Right cardiac atrium (tissue), 5 donors: ENCODE measurements around the gene SLC27A2. TPM values are rescaled to one million over a fixed set of nuclear protein-coding genes. Genes with fewer than 3 reads are reported as not detected.

Source experiments
- ATAC-seq, 2 donors: fragments of 200-7000 bp; cut with Tn5 transposase; one replicate each; pipeline versions ENCODE4 v1.8.0 to v1.9.1; 2020; ENCODE audit warnings: moderate library complexity in 2 of 2, mild to moderate bottlenecking in 1 of 2
- DNase-seq, 3 donors: peaks; one replicate each; pipeline ENCODE4 v3.0.0-alpha.2; 2020
- H3K27ac ChIP-seq: one replicate; pipeline ENCODE4 v1.5.1; 2013; ENCODE audit warnings: mild to moderate bottlenecking, low read length, control low read depth, moderate library complexity
- H3K27me3 ChIP-seq: one replicate; pipeline ENCODE4 v1.6.1; 2013; ENCODE audit not compliant: control insufficient read depth, insufficient read depth
- H3K4me1 ChIP-seq: one replicate; pipeline ENCODE4 v1.6.1; 2013; ENCODE audit warnings: low read length; ENCODE audit not compliant: control insufficient read depth, insufficient read depth
- H3K4me3 ChIP-seq: one replicate; pipeline ENCODE4 v1.5.1; 2013; ENCODE audit warnings: low read length, control low read depth
- H3K9me3 ChIP-seq: one replicate; pipeline ENCODE4 v1.6.1; 2013; ENCODE audit warnings: low read length; ENCODE audit not compliant: control insufficient read depth
- WGBS: extraction: QIAGEN DNeasy Blood & Tissue Kit; methylation state at CpG from one replicate; pipeline ENCODE4 v1.1.7; 2013; 5-methylcytosine and 5-hydroxymethylcytosine counted together
- intact Hi-C, 4 donors: fragments of 100-400 bp; cut with DNase I; formaldehyde crosslinking; loops; one replicate each; pipeline versions ENCODE4 v1.11.0 to v1.14.0; 2022 to 2023
- polyA plus RNA-seq: library from polyadenylated mRNA; stranded (reverse); fragments of 200-250 nt; gene quantifications from one replicate; pipeline ENCODE4 v1.2.3, GENCODE V29; 2013
- total RNA-seq, 4 donors: library from RNA; stranded (reverse); fragmentation: NEBNext Ultra II Directional; extraction: Animal tissue kit (Norgen Biotek cat#: 25700); gene quantifications; one replicate each; pipeline ENCODE4 v1.2.1, GENCODE V29; 2021
- donor health status: healthy with polysubstance abuse.
- donor health status: DM: no; HTN: yes; CAD: no.
- donor health status: DM: no; HTN: no; CAD: no.
- donor health status: DM: no; HTN: yes; CAD: no; lungs with severe emphysema.
- donor health status: DM: yes; HTN: yes; CAD: no.

The SLC27A2 gene
- total and polyA plus RNA-seq, 5 donors = 0.11 to 0.14 TPM; not detected in 3

DNA sequence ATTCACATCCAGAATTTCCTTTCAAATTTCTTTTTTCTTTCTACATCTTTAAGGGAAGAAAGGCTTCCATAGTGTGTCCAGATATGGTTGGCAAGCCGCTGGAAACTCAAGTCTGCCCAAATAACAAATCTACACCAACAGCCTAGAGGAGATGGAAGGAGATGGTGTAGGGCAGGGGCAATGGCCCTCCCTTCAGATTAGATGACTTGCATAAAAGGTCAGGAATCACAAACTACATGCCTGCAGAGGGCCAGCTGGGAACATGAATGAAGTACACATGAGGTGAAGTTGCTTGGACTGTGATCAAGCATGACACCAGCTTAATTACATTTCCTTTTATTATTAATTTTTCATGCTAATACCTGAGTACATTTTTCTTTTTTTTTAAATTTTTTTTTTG, 10.2 kb downstream of the SLC27A2 start:
- no peak for ATAC-seq
- no peaks in the 10 kb centered on the region for H3K4me1 ChIP-seq
- H3K4me3 ChIP-seq = no peak overlapping the region
- 88% methylated on average over 1 of the region's 1 CpG for WGBS
- H3K27ac ChIP-seq = no peak overlapping the region
- no peaks in the 10 kb centered on the region for H3K9me3 ChIP-seq
- H3K27me3 ChIP-seq = peaks cover 2% of the 10 kb centered on the region
- no peak for DNase-seq
- intact Hi-C loops = no loop called here

DNA sequence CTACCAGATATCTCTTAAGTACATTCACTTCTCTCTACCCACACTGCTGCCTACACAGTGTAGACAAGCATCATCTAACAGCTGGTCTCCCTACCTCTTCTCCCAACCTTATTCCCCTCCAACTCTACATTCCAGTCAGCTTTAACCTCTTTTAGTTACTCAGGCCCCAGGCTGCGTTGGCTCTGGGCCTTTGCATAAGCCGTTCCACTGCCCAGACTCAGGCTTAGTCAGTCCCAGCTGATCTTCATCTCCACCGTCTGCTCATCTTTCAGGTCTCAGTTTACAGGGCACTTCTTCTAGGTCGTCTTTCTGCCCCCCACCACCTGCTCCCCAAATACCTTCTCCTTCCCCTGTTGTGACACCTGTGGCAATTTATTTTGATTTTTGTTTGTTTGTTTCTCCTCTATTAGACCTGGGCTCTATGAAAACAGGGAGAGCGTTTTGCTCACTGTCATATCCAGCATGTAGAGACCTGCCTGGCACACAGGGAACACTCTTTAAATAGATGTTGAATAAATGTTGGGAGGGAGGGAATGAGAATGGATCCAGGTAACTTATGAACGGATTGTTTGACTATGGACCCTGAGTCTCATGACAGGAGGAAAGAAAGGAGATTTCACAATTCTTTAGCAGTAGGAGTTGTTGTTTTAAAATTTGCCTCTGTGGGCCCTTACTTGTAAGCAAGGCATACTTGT, 11.1 kb downstream of the SLC27A2 start:
- no peak for ATAC-seq
- Histone ChIP-seq H3K4me3 (no peak overlapping the region), H3K4me1 (no peaks in the 10 kb centered on the region), H3K27ac (no peak overlapping the region), H3K9me3 (no peaks in the 10 kb centered on the region), H3K27me3 (peaks cover 2% of the 10 kb centered on the region)
- DNase-seq = no peak
- 83% methylated on average over 6 of the region's 6 CpGs for whole genome bisulfite sequencing
- intact Hi-C loops = no loop called here

DNA sequence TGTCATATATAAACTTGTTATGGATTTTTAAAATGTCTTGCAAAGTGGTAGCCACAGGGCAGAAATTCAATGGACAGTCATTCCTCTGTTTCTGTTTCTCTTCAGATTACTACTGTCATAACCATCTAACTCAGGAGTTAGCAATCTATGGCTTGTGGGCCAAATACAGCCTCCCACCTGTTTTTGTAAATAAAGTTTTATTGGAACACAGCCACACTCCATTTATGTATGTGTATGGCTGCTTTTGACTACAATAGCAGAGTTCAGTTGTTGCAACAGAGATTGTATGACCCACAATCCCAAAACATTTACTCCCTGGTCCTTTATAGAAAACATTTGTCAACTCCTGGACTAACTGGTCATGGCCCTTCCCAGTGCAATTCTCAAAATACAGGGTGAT, 20.0 kb downstream of the SLC27A2 start:
- Histone ChIP-seq H3K9me3 (no peaks in the 10 kb centered on the region), H3K27me3 (no peaks in the 10 kb centered on the region), H3K4me3 (no peak overlapping the region), H3K4me1 (no peaks in the 10 kb centered on the region), H3K27ac (no peak overlapping the region)
- ATAC-seq = no peak
- intact Hi-C loops = no loop called here
- no peak for DNase-seq

DNA sequence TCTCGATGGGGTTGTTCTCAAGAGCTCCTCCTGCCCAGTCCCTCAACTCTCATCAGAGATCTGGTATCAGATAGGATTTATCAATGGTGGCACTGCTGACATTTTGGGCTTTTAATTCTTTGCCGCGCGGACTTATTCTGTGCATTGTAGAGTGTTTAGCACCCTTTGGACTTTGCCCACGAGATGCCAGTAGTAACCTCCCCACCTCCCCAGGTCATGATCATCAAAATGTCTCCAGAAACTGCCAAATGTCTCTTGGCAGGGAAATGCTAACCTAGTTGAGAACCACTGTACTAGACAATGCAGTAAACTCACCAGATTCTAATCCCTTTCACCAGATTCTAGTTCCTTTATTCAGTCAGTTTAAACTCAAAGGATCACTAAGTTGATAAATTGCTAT, 24.0 kb downstream of the SLC27A2 start:
- 83% methylated on average over 5 of the region's 5 CpGs for WGBS
- Histone ChIP-seq H3K4me1 (no peaks in the 10 kb centered on the region), H3K27ac (no peak overlapping the region), H3K27me3 (no peaks in the 10 kb centered on the region), H3K4me3 (no peak overlapping the region), H3K9me3 (no peaks in the 10 kb centered on the region)
- DNase-seq (no peak), ATAC-seq (no peak)
- intact Hi-C loops = no loop called here

DNA sequence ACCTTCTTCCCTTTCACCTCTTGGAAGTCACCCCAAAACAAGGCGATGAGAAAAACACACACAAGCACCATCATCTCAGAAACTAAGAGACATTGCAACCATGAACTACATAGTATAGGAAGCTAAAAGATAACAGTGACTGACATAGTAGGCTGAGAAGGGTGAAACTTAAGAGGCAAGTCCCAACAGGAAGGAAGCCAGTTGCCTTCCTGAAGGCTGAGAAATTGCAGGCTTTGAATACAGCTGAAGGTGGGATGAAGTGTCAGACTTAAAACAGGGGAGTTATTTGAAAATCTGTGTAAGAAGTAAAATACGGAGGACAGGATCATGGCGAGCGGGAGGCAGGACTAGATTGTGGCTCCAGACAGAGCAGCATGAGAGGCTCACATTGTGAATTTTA, 27.8 kb downstream of the SLC27A2 start:
- H3K27me3 ChIP-seq = no peaks in the 10 kb centered on the region
- DNase-seq (no peak), ATAC-seq (no peak)
- intact Hi-C loops = no loop called here
- WGBS = 79% methylated on average over 4 of the region's 4 CpGs
- H3K4me1 ChIP-seq = no peaks in the 10 kb centered on the region
- no peak overlapping the region for H3K4me3 ChIP-seq
- no peaks in the 10 kb centered on the region for H3K9me3 ChIP-seq
- no peak overlapping the region for H3K27ac ChIP-seq

DNA sequence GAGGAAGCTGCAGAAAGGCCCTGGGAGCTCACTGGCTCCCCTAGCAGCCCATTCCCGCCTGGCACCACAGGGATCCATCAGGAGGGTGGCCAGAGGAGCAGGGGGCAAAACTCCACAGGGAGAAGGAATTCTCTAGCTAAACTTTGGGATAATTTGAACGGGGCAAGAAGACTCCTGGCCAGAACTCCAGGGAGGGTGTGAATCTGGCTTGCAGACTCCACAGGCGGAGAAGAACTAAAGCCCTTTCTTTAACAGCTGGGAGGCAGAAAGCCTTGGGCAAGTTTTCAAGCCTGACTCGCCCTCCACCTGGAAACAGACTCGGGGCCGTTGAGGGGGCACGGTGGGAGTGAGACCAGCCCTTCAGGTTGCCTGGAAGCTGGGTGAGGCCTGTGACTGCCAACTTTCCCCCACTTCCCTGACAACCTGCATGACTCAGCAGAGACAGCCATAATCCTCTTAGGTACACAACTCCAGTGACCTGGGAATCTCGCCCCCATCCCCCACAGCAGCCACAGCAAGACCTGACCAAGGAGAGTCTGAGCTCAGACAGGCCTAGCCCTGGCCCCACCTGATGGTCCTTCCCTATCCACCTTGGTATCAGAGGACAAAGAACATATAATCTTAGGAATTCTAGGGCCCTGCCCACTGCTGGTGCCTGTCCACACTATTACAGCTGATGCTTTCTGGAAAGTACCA, 28.6 kb downstream of the SLC27A2 start:
- WGBS = 78% methylated on average over 8 of the region's 8 CpGs
- intact Hi-C loops = no loop called here
- ATAC-seq = no peak
- Histone ChIP-seq H3K4me3 (no peak overlapping the region), H3K27ac (no peak overlapping the region), H3K9me3 (no peaks in the 10 kb centered on the region), H3K4me1 (no peaks in the 10 kb centered on the region), H3K27me3 (no peaks in the 10 kb centered on the region)
- DNase-seq = no peak

DNA sequence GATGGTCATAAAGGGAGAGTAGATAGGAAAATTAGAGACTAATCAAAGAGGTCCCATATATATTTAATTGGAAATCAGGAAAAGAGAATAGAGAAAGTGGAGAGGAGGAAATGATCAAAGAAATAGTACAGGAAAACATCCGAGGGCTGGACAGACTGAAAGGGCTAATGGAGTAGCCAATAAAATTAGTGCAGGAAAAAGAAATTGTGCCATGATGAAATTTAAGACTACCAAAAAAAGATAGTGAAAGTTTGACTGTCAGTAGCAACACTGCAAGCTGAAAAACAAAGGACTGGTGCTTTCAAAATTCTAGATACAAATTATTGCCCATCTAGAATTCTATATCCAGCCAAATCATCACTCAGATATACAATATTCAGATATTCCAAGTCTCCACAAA, 36.3 kb downstream of the SLC27A2 start:
- no peaks in the 10 kb centered on the region for H3K27me3 ChIP-seq
- H3K27ac ChIP-seq = no peak overlapping the region
- 32% methylated on average over 1 of the region's 1 CpG for WGBS
- H3K4me3 ChIP-seq = no peak overlapping the region
- DNase-seq (no peak), ATAC-seq (no peak)
- no peaks in the 10 kb centered on the region for H3K4me1 ChIP-seq
- no peaks in the 10 kb centered on the region for H3K9me3 ChIP-seq
- intact Hi-C loops = no loop called here

DNA sequence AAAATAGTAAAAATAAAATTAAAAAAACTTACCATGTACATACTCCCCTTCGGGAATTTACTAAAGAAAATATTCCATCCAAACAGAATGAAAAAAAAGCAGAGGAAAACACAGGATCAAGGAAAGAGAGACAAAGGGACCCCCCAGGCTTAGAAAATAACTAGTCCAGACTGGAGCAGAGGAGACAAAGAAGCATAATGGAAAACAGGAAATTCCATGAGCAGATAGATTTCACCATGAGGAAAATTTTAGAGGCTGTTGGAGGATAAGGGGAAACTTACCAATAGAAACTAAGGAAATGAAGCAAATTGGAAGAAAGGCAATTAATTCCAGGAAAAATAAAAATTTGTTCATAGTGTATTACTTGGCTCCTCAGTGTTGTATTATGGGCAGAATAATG, 36.7 kb downstream of the SLC27A2 start:
- Histone ChIP-seq H3K9me3 (no peaks in the 10 kb centered on the region), H3K4me1 (no peaks in the 10 kb centered on the region), H3K4me3 (no peak overlapping the region), H3K27ac (no peak overlapping the region), H3K27me3 (no peaks in the 10 kb centered on the region)
- intact Hi-C loops = no loop called here
- 70% methylated on average over 1 of the region's 1 CpG for WGBS
- ATAC-seq = no peak
- DNase-seq = no peak

DNA sequence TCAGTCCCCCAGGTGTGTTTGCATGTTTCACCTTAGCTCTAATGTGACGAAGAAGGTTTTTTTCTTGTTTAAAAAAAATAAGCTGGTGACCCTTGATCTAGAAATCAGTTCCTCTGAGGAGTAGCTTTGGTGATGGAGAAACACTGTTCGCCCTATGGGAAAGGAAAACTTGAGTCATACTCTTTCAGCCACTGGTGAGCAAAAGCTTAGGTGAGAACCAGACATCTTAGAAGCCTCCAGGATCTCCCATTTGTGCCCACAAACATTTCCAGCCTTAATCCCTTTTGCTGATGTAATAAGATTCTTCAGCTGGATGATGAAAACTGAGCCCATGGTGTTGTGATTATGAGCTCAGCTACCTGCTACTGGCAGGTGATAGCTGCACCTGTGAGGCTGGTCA, 37.8 kb downstream of the SLC27A2 start:
- no peak for ATAC-seq
- intact Hi-C loops = no loop called here
- DNase-seq = no peak
- Histone ChIP-seq H3K4me3 (no peak overlapping the region), H3K4me1 (no peaks in the 10 kb centered on the region), H3K27me3 (no peaks in the 10 kb centered on the region), H3K9me3 (no peaks in the 10 kb centered on the region), H3K27ac (no peak overlapping the region)
- 92% methylated on average over 2 of the region's 2 CpGs for WGBS

DNA sequence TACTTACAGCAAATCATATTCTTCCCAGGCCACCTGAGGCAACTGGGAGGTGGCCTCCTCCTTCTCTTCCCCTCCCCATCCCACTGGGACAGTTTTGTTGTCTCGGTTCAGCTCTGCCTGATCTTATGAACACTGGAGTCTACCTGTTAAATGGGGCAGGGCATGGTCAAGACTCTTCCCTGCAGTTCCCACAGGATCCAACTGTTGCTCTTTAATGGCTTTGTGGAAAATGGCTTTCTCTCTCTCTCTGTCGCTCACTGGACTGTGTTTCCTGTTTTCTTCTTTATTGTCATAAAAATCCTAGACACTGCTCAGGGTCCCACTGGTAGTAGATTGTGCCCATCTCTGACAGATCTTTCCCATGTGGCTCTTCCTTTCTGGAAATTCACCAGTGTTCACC, 40.2 kb downstream of the SLC27A2 start:
- ATAC-seq = no peak
- 63% methylated on average over 2 of the region's 2 CpGs for WGBS

DNA sequence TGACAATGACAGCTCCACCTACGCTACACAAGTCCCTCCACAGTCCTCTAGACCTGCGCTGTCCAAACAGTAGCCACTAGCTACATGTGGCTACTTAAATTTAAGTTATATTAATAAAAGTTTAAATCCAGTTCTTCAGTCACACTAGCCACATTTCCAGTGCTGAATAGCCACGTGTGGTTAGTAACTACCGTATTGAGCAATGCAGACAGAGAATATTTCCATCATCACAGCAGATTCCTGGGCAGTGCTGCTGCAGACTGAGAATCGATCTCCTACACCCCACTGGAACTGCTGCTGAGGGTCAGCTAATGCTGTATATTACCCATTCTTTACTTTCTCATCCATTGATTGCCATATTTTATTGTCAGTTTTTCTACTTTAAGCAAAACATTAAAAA, 42.6 kb downstream of the SLC27A2 start:
- no peak overlapping the region for H3K27ac ChIP-seq
- 73% methylated on average over 5 of the region's 5 CpGs for WGBS
- intact Hi-C loops = no loop called here

More for the DNA sequence above, 40.2 kb downstream of the SLC27A2 start:
- Histone ChIP-seq H3K4me3 (no peak overlapping the region), H3K27me3 (no peaks in the 10 kb centered on the region), H3K27ac (no peak overlapping the region), H3K4me1 (no peaks in the 10 kb centered on the region), H3K9me3 (no peaks in the 10 kb centered on the region)
- intact Hi-C loops = no loop called here
- DNase-seq = no peak

More for the DNA sequence above, 42.6 kb downstream of the SLC27A2 start:
- ATAC-seq = no peak
- Histone ChIP-seq H3K9me3 (no peaks in the 10 kb centered on the region), H3K27me3 (no peaks in the 10 kb centered on the region), H3K4me3 (no peak overlapping the region), H3K4me1 (no peaks in the 10 kb centered on the region)
- DNase-seq = no peak
